HG03139 (cell line): ENCODE data around the gene ZNHIT2.

Source experiments
- ATAC-seq: cut with Tn5 transposase; IDR thresholded peaks from one replicate; pipeline ENCODE4 v1.9.1; 2021; ENCODE audit not compliant: unreplicated experiment

The ZNHIT2 gene

GRCh38 chr11:65134952-65135632, 17.6 kb upstream of the ZNHIT2 start:
- ATAC-seq = peak; percentile 55

DNA sequence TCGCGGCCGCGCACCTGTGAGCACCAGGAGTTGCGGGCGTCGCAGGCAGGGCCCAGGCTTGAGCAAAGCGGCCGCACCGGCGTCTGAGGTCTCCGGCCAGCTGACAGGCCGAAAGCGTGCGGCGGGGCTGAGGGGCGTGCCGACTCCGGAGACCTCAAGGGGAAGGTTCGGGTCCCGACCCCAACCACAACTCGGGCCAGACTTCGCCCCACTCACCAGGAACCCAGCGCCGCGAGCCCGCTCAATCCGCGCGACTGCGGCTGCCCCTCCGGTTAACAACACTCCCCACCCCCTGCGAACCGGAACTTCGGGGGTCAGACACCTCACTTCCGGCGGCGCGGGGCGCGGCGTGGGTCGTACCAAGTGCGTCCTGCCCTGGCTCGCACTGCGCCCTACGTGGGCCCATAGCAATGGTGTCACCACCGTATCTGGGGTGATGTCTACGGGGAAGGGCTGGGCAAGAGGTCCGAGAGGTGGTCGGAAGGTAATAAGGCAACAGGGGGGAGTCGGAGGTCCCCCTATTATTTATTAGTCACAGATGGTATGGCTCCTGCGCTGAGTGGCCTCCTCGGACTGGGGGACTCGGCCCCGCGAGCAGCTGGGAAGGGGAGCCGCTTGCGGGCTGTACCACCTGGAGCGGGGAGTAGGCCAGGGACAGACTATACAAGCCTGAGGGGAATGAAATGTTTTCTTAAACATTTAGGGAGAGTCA, 16.9 kb upstream of the ZNHIT2 start, which contains the start of gene SYVN1:
SYVN1 (minus strand) TSS at position 280 of the 712 bp plus-strand sequence. CDS start 918 bp downstream, outside the sequence.
- ATAC-seq = peak; percentile 37

- ATAC-seq = no peak
Observed at GRCh38 chr11:65133724-65134123, 16.2 kb upstream of the ZNHIT2 start.

GRCh38 chr11:65132988-65133700, 15.6 kb upstream of the ZNHIT2 start:
- ATAC-seq = no peak

GRCh38 chr11:65132238-65132987, 14.9 kb upstream of the ZNHIT2 start:
- peak; percentile 37 for ATAC-seq

DNA sequence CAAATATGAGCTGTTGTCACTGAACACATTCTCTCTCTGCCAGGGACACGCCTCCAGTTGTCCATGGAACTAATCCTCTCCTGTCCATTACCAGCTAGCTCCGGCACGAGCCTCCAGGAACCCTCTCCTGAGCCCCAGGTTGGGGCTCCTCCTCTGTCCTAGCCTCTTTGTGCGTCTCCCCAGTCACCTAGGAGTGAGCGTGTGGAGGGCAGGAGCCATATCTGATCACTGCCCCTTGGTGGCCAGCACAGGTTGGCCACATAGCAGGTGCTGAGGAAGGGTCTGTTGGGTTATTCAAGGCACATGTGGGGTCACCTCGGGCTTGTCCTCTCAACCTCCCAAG, 14.4 kb upstream of the ZNHIT2 start:
- ATAC-seq = no peak

GRCh38 chr11:65131417-65131776, 13.9 kb upstream of the ZNHIT2 start:
- no peak for ATAC-seq

DNA sequence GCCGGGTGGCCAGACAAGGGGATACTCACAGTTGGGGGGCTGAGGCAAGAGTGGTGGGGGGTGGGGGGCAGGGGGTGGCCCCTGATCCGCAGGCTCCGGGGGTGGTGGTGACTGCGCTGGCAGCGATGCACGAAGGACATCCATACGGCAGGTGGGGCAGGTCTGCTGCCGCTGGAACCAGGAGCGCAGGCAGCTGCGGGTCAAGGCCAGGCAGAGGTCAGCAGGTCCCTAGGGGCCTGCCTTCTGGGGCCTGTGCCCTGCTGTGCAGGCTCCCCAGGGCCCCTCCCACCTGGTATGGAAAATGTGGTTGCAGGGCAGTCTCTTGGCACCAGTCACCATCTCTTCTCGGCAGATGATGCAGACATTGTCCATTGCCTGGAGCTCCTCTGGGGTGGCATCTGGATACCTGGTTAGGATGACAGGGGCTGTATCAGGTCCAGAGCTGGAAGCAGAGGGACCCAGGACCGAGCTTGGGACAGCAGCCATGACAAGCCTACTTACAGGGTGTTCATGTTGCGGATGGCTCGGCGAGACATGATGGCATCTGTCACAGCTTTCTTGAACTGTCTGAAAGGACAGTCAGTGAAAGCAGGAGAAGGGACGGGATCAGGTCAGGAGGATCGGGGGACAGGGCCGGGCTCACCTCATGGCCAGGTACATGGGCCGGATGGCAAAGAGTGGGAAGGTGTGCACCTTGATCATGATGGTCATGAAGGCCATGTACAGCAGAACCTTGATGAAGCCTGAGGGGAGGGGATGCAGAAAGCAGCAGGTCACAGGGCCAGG, 13.3 kb upstream of the ZNHIT2 start:
- no peak for ATAC-seq

DNA sequence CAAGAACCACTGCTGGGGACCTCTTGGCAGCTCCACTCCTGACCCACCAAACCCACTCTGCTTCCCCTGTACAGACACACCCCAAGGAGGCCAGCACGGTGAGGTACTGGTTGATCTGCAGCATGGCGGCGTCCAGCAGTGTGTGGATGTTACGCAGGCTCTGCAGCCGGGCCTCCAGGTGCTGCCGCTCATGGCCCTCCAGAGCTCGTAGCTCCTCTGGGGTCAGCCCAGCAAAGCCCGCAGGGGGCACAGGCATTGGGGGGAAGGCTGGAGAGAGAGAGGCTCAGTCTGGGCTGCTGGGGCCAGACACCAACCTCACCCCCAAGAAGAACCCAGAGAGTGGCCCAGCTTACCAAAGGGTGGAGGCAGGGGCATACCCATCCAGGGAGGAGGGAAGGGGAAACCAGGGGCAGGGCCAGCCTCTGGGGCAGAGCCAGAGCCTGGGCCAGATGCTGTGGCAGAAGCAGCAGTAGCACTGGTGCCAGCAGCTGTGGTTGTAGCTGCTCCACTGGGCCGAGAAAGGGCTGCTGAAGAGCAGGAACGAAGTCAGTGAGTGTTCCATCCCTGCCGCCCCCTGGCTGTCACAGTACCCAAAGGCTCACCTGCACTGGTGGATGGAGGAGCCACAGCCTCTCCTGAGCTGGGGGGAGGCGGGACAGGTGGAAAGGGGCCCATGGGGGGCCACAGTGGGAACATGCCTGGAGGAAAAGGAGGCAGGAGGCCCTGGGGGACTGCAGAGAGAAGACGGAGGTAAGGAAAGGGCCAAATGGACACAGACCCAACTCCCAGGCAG, 12.3 kb upstream of the ZNHIT2 start:
- no peak for ATAC-seq

- ATAC-seq = no peak
Observed at GRCh38 chr11:65128182-65129145, 11.0 kb upstream of the ZNHIT2 start.

DNA sequence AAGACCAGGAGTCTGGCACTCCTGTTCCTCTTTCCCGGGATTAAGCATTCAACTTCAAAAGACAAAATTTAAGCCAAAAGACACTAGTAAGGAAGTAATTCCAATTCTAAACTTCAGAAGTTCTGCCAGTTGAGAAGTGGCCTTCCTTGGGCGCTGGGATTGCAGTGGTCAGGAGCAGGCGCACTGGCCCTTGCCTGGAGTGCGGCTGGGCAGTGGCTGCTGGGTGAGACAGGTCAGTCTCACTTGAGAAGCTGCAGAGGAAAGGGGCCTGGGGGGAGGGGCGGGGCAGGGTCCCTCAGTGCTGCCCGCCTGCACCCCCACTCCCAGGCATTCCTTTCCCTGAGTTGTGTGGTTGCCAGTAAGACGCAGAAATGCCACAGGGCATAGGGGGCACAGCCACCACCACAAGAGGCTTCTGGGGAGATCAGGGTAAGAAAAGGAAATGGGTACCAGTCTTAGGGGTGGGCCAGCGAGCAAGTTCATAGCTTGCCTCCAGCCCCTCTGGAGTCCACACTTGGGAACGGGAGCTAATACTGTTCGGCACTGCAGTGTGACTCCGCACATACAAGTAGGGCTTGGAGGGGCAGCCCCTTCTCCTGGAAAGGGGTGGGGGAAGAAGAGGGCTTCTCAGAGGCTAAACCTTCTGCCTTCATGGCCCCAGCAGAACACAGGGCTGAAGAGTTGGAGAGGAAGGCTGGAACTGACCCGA, 10.1 kb upstream of the ZNHIT2 start:
- ATAC-seq = no peak

GRCh38 chr11:65126624-65127274, 9.2 kb upstream of the ZNHIT2 start:
- ATAC-seq = no peak

DNA sequence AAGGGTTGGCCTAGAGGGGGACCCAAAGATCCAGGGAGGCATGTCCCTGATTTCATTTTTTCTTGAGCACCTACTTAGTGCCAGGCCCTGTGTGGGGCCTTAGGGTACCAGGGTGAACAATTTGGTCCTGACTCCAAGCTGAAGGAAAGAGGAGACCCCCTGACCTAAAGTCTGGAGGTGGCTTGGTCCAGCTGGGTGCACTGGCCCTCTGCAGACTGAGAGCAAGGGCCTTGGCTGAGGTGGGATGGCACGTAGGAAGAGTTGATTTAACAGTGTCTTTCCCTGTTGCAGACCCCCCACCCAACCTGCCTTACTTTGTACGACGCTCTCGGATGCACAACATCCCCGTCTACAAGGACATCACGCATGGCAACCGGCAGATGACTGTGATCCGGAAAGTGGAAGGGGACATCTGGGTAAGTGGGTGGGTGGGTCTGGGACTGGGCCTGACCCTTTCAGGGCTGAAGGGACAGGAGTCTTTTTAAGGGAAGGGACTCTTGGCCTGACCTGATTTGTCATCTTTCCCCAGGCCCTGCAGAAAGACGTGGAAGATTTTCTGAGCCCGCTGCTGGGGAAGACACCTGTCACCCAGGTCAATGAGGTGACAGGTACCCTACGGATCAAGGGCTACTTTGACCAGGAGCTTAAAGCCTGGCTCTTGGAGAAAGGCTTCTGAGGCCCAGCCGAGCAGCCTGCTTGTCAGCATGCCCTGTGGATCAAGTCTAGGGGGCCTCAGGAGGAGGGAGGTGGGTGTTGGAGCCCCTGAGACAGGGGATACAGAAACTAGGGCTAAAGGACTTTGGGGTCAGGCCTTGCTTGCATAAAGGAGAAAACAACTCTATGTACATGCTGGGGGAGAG, 7.9 kb upstream of the ZNHIT2 start:
- no peak for ATAC-seq

GRCh38 chr11:65124480-65125196, 7.1 kb upstream of the ZNHIT2 start:
- ATAC-seq = no peak

GRCh38 chr11:65121865-65122696, 4.6 kb upstream of the ZNHIT2 start, which contains the start of the genes FAU and MRPL49:
Gene FAU (minus strand): TSS chr11:65122134. CDS start chr11:65121813, 321 bp downstream.
Gene MRPL49 (plus strand): TSS chr11:65122321. CDS start chr11:65122347, 26 bp downstream.
- ATAC-seq = peak; percentile 60
